HG02610 (cell line): ENCODE data around the gene KIF21B.

ENCODE experiments used
- ATAC-seq: cut with Tn5 transposase; IDR thresholded peaks from one replicate; pipeline ENCODE4 v1.9.1; 2021; ENCODE audit warnings: mild to moderate bottlenecking, moderate library complexity; ENCODE audit not compliant: unreplicated experiment

Gene KIF21B

GRCh38 chr1:201020721-201021629 lies 2.5 kb downstream of the KIF21B start:
- ATAC-seq = no peak

- no peak for ATAC-seq
Observed at GRCh38 chr1:201020040-201020591, 3.4 kb downstream of the KIF21B start.

GRCh38 chr1:201019321-201019977 lies 4.1 kb downstream of the KIF21B start:
- ATAC-seq = peak; percentile 64

- no peak for ATAC-seq
Observed at GRCh38 chr1:201017828-201018163, 5.7 kb downstream of the KIF21B start.

GRCh38 chr1:201016943-201017827 lies 6.3 kb downstream of the KIF21B start:
- peak; percentile 61 for ATAC-seq

- ATAC-seq = no peak
Observed at GRCh38 chr1:201016211-201016651, 7.3 kb downstream of the KIF21B start.

GRCh38 chr1:201015551-201016091 lies 7.9 kb downstream of the KIF21B start:
- ATAC-seq = no peak

- ATAC-seq = no peak
Observed at GRCh38 chr1:201014816-201015200, 8.7 kb downstream of the KIF21B start.

- no peak for ATAC-seq
Observed at GRCh38 chr1:201013991-201014815, 9.3 kb downstream of the KIF21B start.

- no peak for ATAC-seq
Observed at GRCh38 chr1:201013031-201013485, 10.5 kb downstream of the KIF21B start.

- ATAC-seq = no peak
Observed at GRCh38 chr1:201011616-201012015, 11.9 kb downstream of the KIF21B start.

- no peak for ATAC-seq
Observed at GRCh38 chr1:201009962-201010645, 13.4 kb downstream of the KIF21B start.

- no peak for ATAC-seq
Observed at GRCh38 chr1:201008666-201009360, 14.7 kb downstream of the KIF21B start.

- no peak for ATAC-seq
Observed at GRCh38 chr1:201007481-201007880, 16.0 kb downstream of the KIF21B start.

- no peak for ATAC-seq
Observed at GRCh38 chr1:201006450-201006849, 17.1 kb downstream of the KIF21B start.

- no peak for ATAC-seq
Observed at GRCh38 chr1:201004732-201005131, 18.8 kb downstream of the KIF21B start.

GRCh38 chr1:201004154-201004553 lies 19.4 kb downstream of the KIF21B start:
- no peak for ATAC-seq

- ATAC-seq = no peak
Observed at GRCh38 chr1:201002510-201002909, 21.0 kb downstream of the KIF21B start.

GRCh38 chr1:201001962-201002361 lies 21.6 kb downstream of the KIF21B start:
- no peak for ATAC-seq
